K562 (cell line): Measurements from ENCODE around the gene USP48. TPM values are rescaled to one million over a fixed set of nuclear protein-coding genes. Genes with fewer than 3 reads are reported as not detected.

Experiments used
- ATAC-seq: fragments of 200-7000 bp; cut with Tn5 transposase; 3 replicates; pipeline ENCODE4 v1.9.1; 2020; ENCODE audit warnings: moderate library complexity
- BruUV-seq: library from RNA; stranded (reverse); fragments of 400-500 nt; replicated peaks from 2 replicates; lab custom pipeline; 2021; lab: Mats Ljungman, UMichigan
- CTCF ChIA-PET: fragments of 300-600 bp; formaldehyde crosslinking; extraction: SDS; loops from one replicate; lab custom pipeline; 2021; ENCODE audit warnings: low intra/inter-chr PET ratio; lab: Yijun Ruan, JAX
- POLR2A ChIA-PET: fragments of 300-600, 350-650 bp; sonication (Branson Sonifier 250); formaldehyde crosslinking; extraction: SDS; loops from one replicate; lab custom pipeline; 2021; ENCODE audit warnings: antibody characterized with exemption, inconsistent platforms; lab: Yijun Ruan, JAX
- DNase-seq, 4 experiments: peaks; one replicate each; pipeline versions ENCODE4 v3.0.0 to v3.0.0-alpha.2; 2011 to 2018; ENCODE audit warnings: low spot score in 3 of 4, mixed read lengths in 3 of 4; ENCODE audit errors: extremely low read depth in 1 of 4
- FAIRE-seq: peaks from 2 replicates; lab custom pipeline; 2011; peaks lifted over from hg19 to GRCh38; lab: Jason Lieb, UNC
- H2AFZ ChIP-seq: 2 replicates; pipeline ENCODE4 v1.6.0; 2011; ENCODE audit warnings: low read depth, low read length, control low read depth, inconsistent platforms
- H3K27ac ChIP-seq: fragments of 200-600 bp; 3 replicates; pipeline ENCODE4 v1.8.0; 2011; ENCODE audit warnings: low read depth, mild to moderate bottlenecking, control low read depth, inconsistent platforms, low read length, moderate library complexity, mixed read lengths; ENCODE audit errors: extremely low read depth
- H3K27me3 ChIP-seq, 2 experiments: fragments of 300-600 bp in 1 of 2; 2 replicates in 1 of 2; 3 replicates in 1 of 2; pipeline versions ENCODE4 v1.6.0 to v1.8.0; 2011; ENCODE audit warnings: inconsistent platforms in 2 of 2, low read length in 2 of 2, mild to moderate bottlenecking in 1 of 2, mixed read lengths in 1 of 2, moderate library complexity in 1 of 2; ENCODE audit not compliant: control insufficient read depth in 2 of 2, insufficient read depth in 2 of 2
- H3K36me3 ChIP-seq: fragments of 300-600 bp; 3 replicates; pipeline ENCODE4 v1.8.0; 2011; ENCODE audit warnings: mild to moderate bottlenecking, low read length, inconsistent platforms; ENCODE audit not compliant: control insufficient read depth, insufficient read depth
- H3K4me1 ChIP-seq, 2 experiments: fragments of 200-600 bp in 1 of 2; replicated peaks in 1 of 2; 2 replicates in 1 of 2; 3 replicates in 1 of 2; pipeline versions ENCODE4 v1.5.1 to v1.8.0; 2011; ENCODE audit warnings: inconsistent platforms in 2 of 2, low read length in 2 of 2, mild to moderate bottlenecking in 1 of 2, mixed read lengths in 1 of 2, moderate library complexity in 1 of 2; ENCODE audit not compliant: control insufficient read depth in 2 of 2, insufficient read depth in 2 of 2
- H3K4me2 ChIP-seq: 2 replicates; pipeline ENCODE4 v1.6.1; 2011; ENCODE audit warnings: low read length, control low read depth, inconsistent platforms, mixed read lengths; ENCODE audit not compliant: insufficient read depth
- H3K4me3 ChIP-seq: fragments of 200-600 bp; sonication (generic), shearing (Covaris generic); 2 replicates; pipeline ENCODE4 v1.5.1; 2016; ENCODE audit warnings: control low read depth, inconsistent platforms
- H3K79me2 ChIP-seq: fragments of 200-600 bp; 3 replicates; pipeline ENCODE4 v1.8.0; 2011; ENCODE audit warnings: low read length, inconsistent platforms; ENCODE audit not compliant: control insufficient read depth, insufficient read depth
- H3K9ac ChIP-seq, 2 experiments: 2 replicates each; pipeline versions ENCODE4 v1.6.0 to v1.6.1; 2011; ENCODE audit warnings: low read depth in 2 of 2, low read length in 2 of 2, control low read depth in 1 of 2, inconsistent platforms in 1 of 2, mild to moderate bottlenecking in 1 of 2, mixed read lengths in 1 of 2; ENCODE audit not compliant: insufficient read depth in 1 of 2
- H3K9me1 ChIP-seq: one replicate; pipeline ENCODE4 v1.6.0; 2011; ENCODE audit warnings: inconsistent platforms, mild to moderate bottlenecking, low read length, moderate library complexity; ENCODE audit not compliant: control insufficient read depth, insufficient read depth
- H3K9me3 ChIP-seq: replicated peaks from 2 replicates; pipeline ENCODE4 v1.5.1; 2011; ENCODE audit warnings: low read depth, low read length, inconsistent platforms; ENCODE audit not compliant: control insufficient read depth, insufficient read depth
- H4K20me1 ChIP-seq: replicated peaks from 2 replicates; pipeline ENCODE4 v1.6.1; 2011; ENCODE audit warnings: low read length, inconsistent platforms, mixed read lengths; ENCODE audit not compliant: control insufficient read depth, insufficient read depth
- ARID1B ChIP-seq: fragments of 450-650 bp; IDR thresholded peaks from 2 replicates; pipeline ENCODE4 v1.6.1; 2016; ENCODE audit warnings: antibody characterized with exemption, mild to moderate bottlenecking, inconsistent platforms
- CBFA2T3 ChIP-seq: fragments of 450-650 bp; IDR thresholded peaks from 2 replicates; pipeline ENCODE4 v1.6.1; 2017
- GTF2F1 ChIP-seq: IDR thresholded peaks from 2 replicates; pipeline ENCODE4 v1.6.1; 2011; ENCODE audit warnings: low read depth, low read length, improper control_type of control experiment
- HNRNPLL ChIP-seq: fragments of 200-400 bp; formaldehyde crosslinking; IDR thresholded peaks from 2 replicates; pipeline ENCODE4 v1.6.1; 2017; ENCODE audit warnings: low read length, low read depth, mild to moderate bottlenecking; ENCODE audit not compliant: poor library complexity, severe bottlenecking
- NR2C2 ChIP-seq, 2 experiments: fragments of 200-800 bp in 1 of 2; sonication (Bioruptor generic) in 1 of 2; sonication (generic) in 1 of 2; formaldehyde crosslinking in 1 of 2; IDR thresholded peaks; 2 replicates each; pipeline versions ENCODE4 v1.6.1 to v1.8.0; 2016 to 2022; ENCODE audit warnings: mild to moderate bottlenecking in 1 of 2, missing compliant biosample characterization in 1 of 2, missing genetic modification characterization in 1 of 2, missing genetic modification reagents in 1 of 2
- POLR2B ChIP-seq: fragments of 450-650 bp; IDR thresholded peaks from 2 replicates; pipeline ENCODE4 v1.6.1; 2018; ENCODE audit warnings: low read depth; ENCODE audit not compliant: partially characterized antibody
- SIX5 ChIP-seq, 2 experiments: IDR thresholded peaks; 2 replicates each; pipeline ENCODE4 v1.6.1; 2011; ENCODE audit warnings: low read length in 2 of 2, borderline replicate concordance in 1 of 2, low read depth in 1 of 2, mild to moderate bottlenecking in 1 of 2, moderate library complexity in 1 of 2; ENCODE audit not compliant: insufficient read depth in 1 of 2
- TBL1XR1 ChIP-seq, 2 experiments: IDR thresholded peaks; 2 replicates each; pipeline ENCODE4 v1.6.1; 2012; ENCODE audit warnings: improper control_type of control experiment in 2 of 2, low read length in 2 of 2, mild to moderate bottlenecking in 1 of 2
- XRCC5 ChIP-seq: fragments of 200-400 bp; formaldehyde crosslinking; IDR thresholded peaks from 2 replicates; pipeline ENCODE4 v1.6.1; 2017; ENCODE audit warnings: low read depth, mild to moderate bottlenecking, low read length
- ZNF24 ChIP-seq: fragments of 450-650 bp; IDR thresholded peaks from 2 replicates; pipeline ENCODE4 v1.6.1; 2016
- ZNF253 ChIP-seq: fragments of 250-450 bp; sonication (Bioruptor Pico); conservative IDR thresholded peaks from 2 replicates; pipeline ENCODE4 v1.6.1; 2021; ENCODE audit warnings: mild to moderate bottlenecking
- ZNF589 ChIP-seq: fragments of 200-800 bp; sonication (Bioruptor generic); IDR thresholded peaks from 2 replicates; pipeline ENCODE4 v1.6.1; 2016; ENCODE audit warnings: low read depth, missing genetic modification characterization, missing compliant biosample characterization
- ZNF766 ChIP-seq: fragments of 200-800 bp; sonication (Bioruptor generic); conservative IDR thresholded peaks from 2 replicates; pipeline ENCODE4 v1.6.1; 2016; ENCODE audit warnings: missing genetic modification characterization, missing compliant biosample characterization
- WGBS: fragments of 100-300 bp; shearing (Covaris generic); methylation state at CpG from one replicate; pipeline ENCODE4 v1.1.6; 2016; ENCODE audit warnings: low coverage, mixed read lengths; ENCODE audit not compliant: insufficient coverage; ENCODE audit errors: missing lambda C conversion rate; 5-methylcytosine and 5-hydroxymethylcytosine counted together
- in situ Hi-C: fragments of 300-500 bp; cut with MboI; formaldehyde crosslinking; loops from 4 replicates; pipeline ENCODE4 v1.15.0; 2018; ENCODE audit warnings: inconsistent platforms, mixed read lengths
- intact Hi-C: fragments of 100-400 bp; cut with micrococcal nuclease; formaldehyde crosslinking; loops from 2 replicates; pipeline ENCODE4 v1.14.2; 2022
- polyA plus RNA-seq, 8 experiments: library from polyadenylated mRNA; depleted of rRNA in 4 of 8; stranded (reverse) in 5 of 8; unstranded in 3 of 8; fragments of >200 nt; fragmentation: Nextera tagmentation in 2 of 8; fragmentation: Illumina TruSeq in 1 of 8; extraction: Ambion mirVana in 2 of 8; extraction: Trizol in 1 of 8; gene quantifications; 2 replicates each; pipeline versions ENCODE4 v1.2.1 to v1.2.3, GENCODE V29; 2011 to 2014; ENCODE audit warnings: inconsistent platforms in 1 of 8, missing spikeins in 1 of 8
- total RNA-seq, 7 experiments: library from RNA; depleted of rRNA in 6 of 7; stranded (reverse); fragments of >200 nt in 6 of 7; fragmentation: Illumina TruSeq in 2 of 7; extraction: Trizol in 2 of 7; gene quantifications; 2 replicates each; pipeline versions ENCODE4 v1.2.1 to v1.2.3, GENCODE V29; 2011 to 2021; ENCODE audit warnings: low replicate concordance in 1 of 7
- TF ChIP-seq, protein P1 (sequence below), 2 experiments: fragments of 450-650 bp; conservative IDR thresholded peaks; 2 replicates each; pipeline ENCODE4 v1.6.1; 2017; ENCODE audit warnings: mild to moderate bottlenecking in 2 of 2, moderate library complexity in 2 of 2
- TF ChIP-seq, protein P2 (sequence below): fragments of 250-450 bp; sonication (Bioruptor Pico); IDR thresholded peaks from 2 replicates; pipeline ENCODE4 v1.5.1; 2021; ENCODE audit warnings: mild to moderate bottlenecking
- TF ChIP-seq, protein P3 (sequence below), 2 experiments: fragments of 200-800 bp in 1 of 2; sonication (Bioruptor generic) in 1 of 2; sonication (generic) in 1 of 2; formaldehyde crosslinking in 1 of 2; IDR thresholded peaks in 1 of 2; conservative IDR thresholded peaks in 1 of 2; 2 replicates each; pipeline versions ENCODE4 v1.5.0 to v1.6.1; 2016 to 2020; ENCODE audit warnings: missing compliant biosample characterization in 1 of 2, missing genetic modification characterization in 1 of 2, missing genetic modification reagents in 1 of 2

The USP48 gene
- total and polyA plus RNA-seq, 9 of the 15 experiments (the other 6 are each of a cell fraction or from before 2014, with no cell fraction given): 23.3 to 123 (median 106) TPM

DNA sequence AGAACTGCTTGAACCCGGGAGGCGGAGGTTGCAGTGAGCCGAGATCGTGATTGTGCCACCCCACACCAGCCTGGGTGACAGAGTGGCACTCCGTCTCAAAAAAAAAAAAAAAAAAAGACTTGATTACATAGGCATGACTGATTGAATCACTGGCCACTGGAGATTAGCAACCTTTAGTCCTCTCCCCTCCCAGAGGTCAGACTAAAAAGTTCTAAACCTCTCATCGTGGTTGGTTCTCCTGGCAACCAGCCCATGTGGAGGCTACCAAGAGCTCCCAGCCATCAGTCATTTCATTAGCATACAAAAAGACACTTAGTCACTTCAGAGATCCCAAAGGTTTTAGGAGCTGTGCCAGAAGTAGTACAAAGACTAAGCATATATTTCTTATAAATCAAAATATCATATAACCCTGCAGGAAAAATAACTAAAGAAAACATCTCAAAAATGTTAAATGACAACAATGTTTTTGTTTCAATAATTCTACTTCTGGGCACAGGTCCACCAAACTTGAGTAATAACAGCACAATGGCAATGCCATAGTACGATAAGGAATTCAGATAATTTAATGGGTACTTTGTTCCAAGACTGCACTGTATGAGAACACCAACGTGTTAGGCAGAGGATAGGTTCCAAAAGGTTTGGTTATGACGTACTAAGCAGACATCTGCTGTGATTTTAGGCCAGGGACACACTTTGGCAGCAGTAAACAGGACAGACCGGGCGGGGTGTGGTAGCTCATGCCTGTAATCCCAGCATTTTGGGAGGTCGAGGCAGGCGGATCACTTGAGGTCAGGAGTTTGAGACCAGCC is 18.1 kb downstream of the USP48 start:
- Histone ChIP-seq H3K9me1 (no peaks in the 10 kb centered on the region), H3K9ac (no peak overlapping the region; a peak in 1 of 4 replicates), H4K20me1 (peaks cover 36% of the 10 kb centered on the region), H3K4me1 (peaks cover 52 to 62% of the 10 kb centered on the region in 2 experiments), H3K27ac (no peak overlapping the region), H3K4me3 (no peak overlapping the region), H2AFZ (no peak overlapping the region), H3K27me3 (no peaks in the 10 kb centered on the region), H3K79me2 (peaks cover 98% of the 10 kb centered on the region), H3K4me2 (no peak overlapping the region; the same call in 1 of the 2 replicates), H3K9me3 (no peaks in the 10 kb centered on the region), H3K36me3 (peaks cover 20% of the 10 kb centered on the region; the same call in 2 of the 3 replicates)
- intact Hi-C loops (no loop called here), in situ Hi-C loops (no loop called here)
- peak; percentile 73 for FAIRE-seq
- WGBS: 56% methylated on average over 13 of the region's 13 CpGs
- BruUV-seq: no TSS peak
- peak; percentile 52 for ATAC-seq
- DNase-seq: peak in 2 of 4 experiments; percentile 47 to 80
- ChIA-PET CTCF (no interaction called here), POLR2A (interaction anchor here (0.6 to 1.2 kb wide), 9 partner anchors 9 to 444 kb away, joined by 3 to 5 read pairs (median 3); no protein-coding TSS in a partner anchor)
- TF ChIP-seq ZNF589 (CRISPR knock-in tag) (0 out of 2 replicates have a peak, but pooled peaks have one; percentile 29), GTF2F1 (no peak), ZNF24 (no peak), ZNF766 (CRISPR knock-in tag) (peak; percentile 90), SIX5 (IDR thresholded peaks at IDR 0.05; ENCODE audit: borderline replicate concordance in 1 of 2, insufficient read depth in 1 of 2, low read depth in 1 of 2, low read length in 2 of 2) (no peak), HNRNPLL (no peak), ZNF253 (no peak), POLR2B (peak; percentile 27), XRCC5 (no peak), CBFA2T3 (peak; percentile 73), NR2C2 (CRISPR knock-in tag; IDR thresholded peaks at IDR 0.05) (no peak), NR2C2 (tag; IDR thresholded peaks at IDR 0.05) (peak; percentile 89), TBL1XR1 (IDR thresholded peaks at IDR 0.05; ENCODE audit: low read length in 2 of 2) (no peak), ARID1B (peak; percentile 72)
- TF ChIP-seq, protein P1, sequence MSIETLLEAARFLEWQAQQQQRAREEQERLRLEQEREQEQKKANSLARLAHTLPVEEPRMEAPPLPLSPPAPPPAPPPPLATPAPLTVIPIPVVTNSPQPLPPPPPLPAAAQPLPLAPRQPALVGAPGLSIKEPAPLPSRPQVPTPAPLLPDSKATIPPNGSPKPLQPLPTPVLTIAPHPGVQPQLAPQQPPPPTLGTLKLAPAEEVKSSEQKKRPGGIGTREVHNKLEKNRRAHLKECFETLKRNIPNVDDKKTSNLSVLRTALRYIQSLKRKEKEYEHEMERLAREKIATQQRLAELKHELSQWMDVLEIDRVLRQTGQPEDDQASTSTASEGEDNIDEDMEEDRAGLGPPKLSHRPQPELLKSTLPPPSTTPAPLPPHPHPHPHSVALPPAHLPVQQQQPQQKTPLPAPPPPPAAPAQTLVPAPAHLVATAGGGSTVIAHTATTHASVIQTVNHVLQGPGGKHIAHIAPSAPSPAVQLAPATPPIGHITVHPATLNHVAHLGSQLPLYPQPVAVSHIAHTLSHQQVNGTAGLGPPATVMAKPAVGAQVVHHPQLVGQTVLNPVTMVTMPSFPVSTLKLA (conservative IDR thresholded peaks at IDR 0.05): 0 out of 4 replicates have a peak, but pooled peaks of 1 of the 2 experiments have one; percentile 26
- TF ChIP-seq, protein P2, sequence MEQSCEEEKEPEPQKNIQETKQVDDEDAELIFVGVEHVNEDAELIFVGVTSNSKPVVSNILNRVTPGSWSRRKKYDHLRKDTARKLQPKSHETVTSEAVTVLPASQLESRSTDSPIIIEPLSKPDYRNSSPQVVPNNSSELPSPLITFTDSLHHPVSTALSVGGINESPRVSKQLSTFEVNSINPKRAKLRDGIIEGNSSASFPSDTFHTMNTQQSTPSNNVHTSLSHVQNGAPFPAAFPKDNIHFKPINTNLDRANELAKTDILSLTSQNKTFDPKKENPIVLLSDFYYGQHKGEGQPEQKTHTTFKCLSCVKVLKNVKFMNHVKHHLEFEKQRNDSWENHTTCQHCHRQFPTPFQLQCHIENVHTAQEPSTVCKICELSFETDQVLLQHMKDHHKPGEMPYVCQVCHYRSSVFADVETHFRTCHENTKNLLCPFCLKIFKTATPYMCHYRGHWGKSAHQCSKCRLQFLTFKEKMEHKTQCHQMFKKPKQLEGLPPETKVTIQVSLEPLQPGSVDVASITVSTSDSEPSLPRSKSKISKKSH (CRISPR knock-in tag): no peak
- TF ChIP-seq, protein P3, sequence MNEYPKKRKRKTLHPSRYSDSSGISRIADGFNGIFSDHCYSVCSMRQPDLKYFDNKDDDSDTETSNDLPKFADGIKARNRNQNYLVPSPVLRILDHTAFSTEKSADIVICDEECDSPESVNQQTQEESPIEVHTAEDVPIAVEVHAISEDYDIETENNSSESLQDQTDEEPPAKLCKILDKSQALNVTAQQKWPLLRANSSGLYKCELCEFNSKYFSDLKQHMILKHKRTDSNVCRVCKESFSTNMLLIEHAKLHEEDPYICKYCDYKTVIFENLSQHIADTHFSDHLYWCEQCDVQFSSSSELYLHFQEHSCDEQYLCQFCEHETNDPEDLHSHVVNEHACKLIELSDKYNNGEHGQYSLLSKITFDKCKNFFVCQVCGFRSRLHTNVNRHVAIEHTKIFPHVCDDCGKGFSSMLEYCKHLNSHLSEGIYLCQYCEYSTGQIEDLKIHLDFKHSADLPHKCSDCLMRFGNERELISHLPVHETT (CRISPR knock-in tag; conservative IDR thresholded peaks at IDR 0.05 in 1 of 2, IDR thresholded peaks at IDR 0.05 in 1 of 2): peak in 1 of 2 experiments; percentile 57; a peak in 1 of 4 replicates
